ENCODE results near the gene AHCYL2. TPM values are rescaled to one million over a fixed set of nuclear protein-coding genes. Genes with fewer than 3 reads are reported as not detected.

The AHCYL2 gene
- total and polyA plus RNA-seq, 2 donors (not counting 3 experiments of a cell fraction or from before 2014, with no cell fraction given), result 10.8 to 13.5 TPM

- TF ChIP-seq MAX (IDR thresholded peaks at IDR 0.05; ENCODE audit: insufficient read depth, insufficient read length) (no peak), MYC (IDR thresholded peaks at IDR 0.05; ENCODE audit: low read depth, low read length) (no peak), JUN (IDR thresholded peaks at IDR 0.05; ENCODE audit: borderline replicate concordance, insufficient read depth, insufficient read length, low read depth) (no peak), FOS (IDR thresholded peaks at IDR 0.05; ENCODE audit: borderline replicate concordance, insufficient read depth, low read length) (no peak), EZH2 (IDR thresholded peaks at IDR 0.05; ENCODE audit: borderline replicate concordance, low read depth, low read length, severe bottlenecking) (no peak), CTCF (IDR thresholded peaks at IDR 0.05; ENCODE audit: extremely low read depth in 1 of 2, insufficient read depth in 1 of 2, low read depth in 1 of 2, low read length in 2 of 2) (no peak), POLR2AphosphoS5 (IDR thresholded peaks at IDR 0.05; ENCODE audit: insufficient read depth, low read depth, low read length) (no peak), POLR2A (IDR thresholded peaks at IDR 0.05; ENCODE audit: low read depth, low read length) (no peak), GATA2 (IDR thresholded peaks at IDR 0.05; ENCODE audit: insufficient read depth, insufficient read length, low read depth, low read length) (no peak)
- no peaks in the 10 kb centered on the region for H3K9me3 ChIP-seq (replicated peaks; ENCODE audit: control insufficient read depth, insufficient read depth, low read length)
- no peak overlapping the region for H3K4me3 ChIP-seq (replicated peaks in 1 of 3; ENCODE audit: insufficient read depth in 1 of 3, low read depth in 1 of 3, low read length in 3 of 3)
- FAIRE-seq (no peak), DNase-seq (ENCODE audit: low read depth, low spot score) (no peak)
- no peaks in the 10 kb centered on the region for H3K36me3 ChIP-seq (ENCODE audit: control insufficient read depth in 2 of 2, extremely low read depth in 1 of 2, insufficient read depth in 2 of 2, low read length in 2 of 2)
- H3K27me3 ChIP-seq (ENCODE audit: control insufficient read depth in 2 of 2, insufficient read depth in 2 of 2, low read length in 2 of 2), result no peaks in the 10 kb centered on the region
- intact Hi-C loops (cut with micrococcal nuclease), result no loop called here
- H3K27ac ChIP-seq (ENCODE audit: insufficient read depth, low read depth, low read length), result no peak overlapping the region
- no peaks in the 10 kb centered on the region for H4K20me1 ChIP-seq (replicated peaks; ENCODE audit: control insufficient read depth, extremely low read depth, insufficient read depth, low read length)
- no peaks in the 10 kb centered on the region for H3K9me1 ChIP-seq (replicated peaks; ENCODE audit: control insufficient read depth, extremely low read depth, insufficient read depth, low read length)
- POLR2A ChIA-PET, result no interaction called here
- CTCF ChIA-PET, result interaction anchor here (1.5 to 2.7 kb wide), 5 partner anchors 14 to 143 kb away, joined by 5 to 12 read pairs (median 11); no protein-coding TSS in a partner anchor
- BruUV-seq (replicated peaks), result no TSS peak
- dilution Hi-C loops (cut with MboI; ENCODE audit: extremely low pct_ligation_motif_present, low sequenced_read_pairs), result no loop called here
- no peak overlapping the region for H3K4me2 ChIP-seq (ENCODE audit: insufficient read depth, low read length)
- H3K79me2 ChIP-seq (ENCODE audit: control insufficient read depth, insufficient read depth, low read length), result no peaks in the 10 kb centered on the region
- H3K4me1 ChIP-seq (ENCODE audit: control insufficient read depth, extremely low read depth, insufficient read depth, low read length), result no peaks in the 10 kb centered on the region
- no peak overlapping the region for H3K9ac ChIP-seq (replicated peaks; ENCODE audit: extremely low read depth, insufficient read depth, low read length)
- no peak overlapping the region for H2AFZ ChIP-seq (ENCODE audit: low read depth, low read length)
These were observed 136.9 kb downstream of the AHCYL2 start for GRCh38 chr7:129361771-129362170.
